ENCODE measurements around the gene TTC8. TPM values are rescaled to one million over a fixed set of nuclear protein-coding genes. Genes with fewer than 3 reads are reported as not detected.
A peak's percentile ranks its signal among the peaks of the same experiment; 100 is the strongest.

Gene TTC8
- polyA plus RNA-seq, 1 of the 3 experiments (the other 2 are of a cell fraction), result 51.6 TPM

GRCh38 chr14:88910386-88910785 lies 85.9 kb downstream of the TTC8 start:
- Histone ChIP-seq H4K20me1 (ENCODE audit: insufficient read depth) (no peaks in the 10 kb centered on the region), H3K4me1 (ENCODE audit: control insufficient read depth in 1 of 2, insufficient read depth in 2 of 2, low read depth in 1 of 2, low read length in 1 of 2) (peaks cover 0 to 5% of the 10 kb centered on the region in 2 experiments; a peak in 2 of 4 replicates), H3K27ac (ENCODE audit: low read depth in 2 of 2, low read length in 1 of 2) (peak overlapping the region in 1 of 2 experiments; percentile 55; a peak in 2 of 4 replicates), H3F3A (replicated peaks; ENCODE audit: insufficient read depth) (no peaks in the 10 kb centered on the region), H3K79me2 (ENCODE audit: insufficient read depth) (no peaks in the 10 kb centered on the region), H3K9me2 (no peaks in the 10 kb centered on the region), H3K4me2 (no peak overlapping the region), H3K4me3 (ENCODE audit: low read depth in 2 of 2, low read length in 1 of 2) (no peak overlapping the region), H3K9ac (no peak overlapping the region), H2AFZ (ENCODE audit: low read depth) (no peak overlapping the region), H3K27me3 (ENCODE audit: insufficient read depth) (no peaks in the 10 kb centered on the region; the same call in 1 of the 2 replicates), H3K36me3 (replicated peaks in 1 of 2; ENCODE audit: control insufficient read depth in 1 of 2, insufficient read depth in 2 of 2, low read length in 1 of 2) (no peaks in the 10 kb centered on the region), H3K9me3 (no peaks in the 10 kb centered on the region)
- 38% methylated on average over 3 of the region's 6 CpGs for WGBS (ENCODE audit: low lambda C conversion rate)
- DNase-seq, result no peak
- TF ChIP-seq REST (IDR thresholded peaks at IDR 0.05; ENCODE audit: low read depth, low read length) (no peak), FOXM1 (IDR thresholded peaks at IDR 0.05; ENCODE audit: low read depth) (no peak), FOXJ3 (CRISPR knock-in tag; IDR thresholded peaks at IDR 0.05) (no peak), TAF1 (IDR thresholded peaks at IDR 0.05; ENCODE audit: borderline replicate concordance, low read depth, low read length) (no peak), RCOR1 (IDR thresholded peaks at IDR 0.05; ENCODE audit: low read length) (no peak), SIN3A (IDR thresholded peaks at IDR 0.05; ENCODE audit: borderline replicate concordance, low read depth, low read length) (no peak), USF2 (IDR thresholded peaks at IDR 0.05; ENCODE audit: borderline replicate concordance, low read depth, low read length) (no peak), TCF12 (IDR thresholded peaks at IDR 0.05) (no peak), RAD21 (IDR thresholded peaks at IDR 0.05; ENCODE audit: low read length) (no peak)
- TF ChIP-seq, protein P1, sequence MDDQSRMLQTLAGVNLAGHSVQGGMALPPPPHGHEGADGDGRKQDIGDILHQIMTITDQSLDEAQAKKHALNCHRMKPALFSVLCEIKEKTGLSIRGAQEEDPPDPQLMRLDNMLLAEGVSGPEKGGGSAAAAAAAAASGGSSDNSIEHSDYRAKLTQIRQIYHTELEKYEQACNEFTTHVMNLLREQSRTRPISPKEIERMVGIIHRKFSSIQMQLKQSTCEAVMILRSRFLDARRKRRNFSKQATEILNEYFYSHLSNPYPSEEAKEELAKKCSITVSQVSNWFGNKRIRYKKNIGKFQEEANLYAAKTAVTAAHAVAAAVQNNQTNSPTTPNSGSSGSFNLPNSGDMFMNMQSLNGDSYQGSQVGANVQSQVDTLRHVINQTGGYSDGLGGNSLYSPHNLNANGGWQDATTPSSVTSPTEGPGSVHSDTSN (IDR thresholded peaks at IDR 0.05), result no peak
- ChIA-PET CTCF (no interaction called here), POLR2A (no interaction called here)

DNA sequence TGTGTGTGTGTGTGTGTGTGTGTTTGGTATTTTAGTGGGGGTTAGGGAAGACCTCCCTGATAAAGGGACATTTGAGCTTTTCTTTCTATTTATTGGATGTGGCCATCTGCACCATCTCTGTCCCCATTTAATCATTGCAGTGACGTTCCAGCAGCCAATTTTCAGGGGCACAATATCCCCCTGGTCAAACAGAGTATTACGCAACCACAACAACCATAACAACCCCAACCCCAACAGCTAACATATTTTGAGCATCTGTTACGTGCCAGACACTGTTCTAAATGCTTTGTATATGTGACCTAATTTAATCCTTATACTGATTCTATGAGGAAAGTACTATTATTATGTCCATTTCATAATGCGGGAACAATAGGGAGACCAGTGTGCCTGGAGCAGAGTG lies 87.4 kb downstream of the TTC8 start:
- Histone ChIP-seq H3K79me2 (ENCODE audit: insufficient read depth) (no peaks in the 10 kb centered on the region), H3K4me2 (no peak overlapping the region), H3K27me3 (ENCODE audit: insufficient read depth) (no peaks in the 10 kb centered on the region; the same call in 1 of the 2 replicates), H2AFZ (ENCODE audit: low read depth) (no peak overlapping the region), H3K36me3 (replicated peaks in 1 of 2; ENCODE audit: control insufficient read depth in 1 of 2, insufficient read depth in 2 of 2, low read length in 1 of 2) (no peaks in the 10 kb centered on the region), H3K9me3 (no peaks in the 10 kb centered on the region), H3K4me1 (ENCODE audit: control insufficient read depth in 1 of 2, insufficient read depth in 2 of 2, low read depth in 1 of 2, low read length in 1 of 2) (peaks cover 0 to 2% of the 10 kb centered on the region in 2 experiments; a peak in 1 of 4 replicates), H3K9me2 (no peaks in the 10 kb centered on the region), H4K20me1 (ENCODE audit: insufficient read depth) (no peaks in the 10 kb centered on the region), H3K4me3 (ENCODE audit: low read depth in 2 of 2, low read length in 1 of 2) (no peak overlapping the region), H3K27ac (ENCODE audit: low read depth in 2 of 2, low read length in 1 of 2) (no peak overlapping the region), H3F3A (replicated peaks; ENCODE audit: insufficient read depth) (no peaks in the 10 kb centered on the region), H3K9ac (no peak overlapping the region)
- WGBS (ENCODE audit: low lambda C conversion rate), result 51% methylated on average over 4 of the region's 4 CpGs
- ChIA-PET CTCF (no interaction called here), POLR2A (no interaction called here)
- DNase-seq, result no peak
- no peak for TF ChIP-seq MEF2A (IDR thresholded peaks at IDR 0.05; ENCODE audit: borderline replicate concordance, low read depth)
- no peak for TF ChIP-seq FOXJ3 (CRISPR knock-in tag; IDR thresholded peaks at IDR 0.05)
- TF ChIP-seq POLR2AphosphoS5 (IDR thresholded peaks at IDR 0.05; ENCODE audit: low read depth, low read length), result no peak
- TF ChIP-seq TCF12 (IDR thresholded peaks at IDR 0.05), result no peak
- no peak for TF ChIP-seq GABPA (IDR thresholded peaks at IDR 0.05; ENCODE audit: low read depth)
- TF ChIP-seq NFIC (IDR thresholded peaks at IDR 0.05; ENCODE audit: borderline replicate concordance), result no peak
- TF ChIP-seq, protein P1 (IDR thresholded peaks at IDR 0.05), result no peak
- TF ChIP-seq NRF1 (IDR thresholded peaks at IDR 0.05; ENCODE audit: low read depth, low read length), result no peak
- TF ChIP-seq EP300 (IDR thresholded peaks at IDR 0.05; ENCODE audit: borderline replicate concordance in 1 of 2, low read depth in 1 of 2, low read length in 1 of 2), result no peak
- TF ChIP-seq RAD21 (IDR thresholded peaks at IDR 0.05; ENCODE audit: low read length), result no peak
- TF ChIP-seq, protein P2, sequence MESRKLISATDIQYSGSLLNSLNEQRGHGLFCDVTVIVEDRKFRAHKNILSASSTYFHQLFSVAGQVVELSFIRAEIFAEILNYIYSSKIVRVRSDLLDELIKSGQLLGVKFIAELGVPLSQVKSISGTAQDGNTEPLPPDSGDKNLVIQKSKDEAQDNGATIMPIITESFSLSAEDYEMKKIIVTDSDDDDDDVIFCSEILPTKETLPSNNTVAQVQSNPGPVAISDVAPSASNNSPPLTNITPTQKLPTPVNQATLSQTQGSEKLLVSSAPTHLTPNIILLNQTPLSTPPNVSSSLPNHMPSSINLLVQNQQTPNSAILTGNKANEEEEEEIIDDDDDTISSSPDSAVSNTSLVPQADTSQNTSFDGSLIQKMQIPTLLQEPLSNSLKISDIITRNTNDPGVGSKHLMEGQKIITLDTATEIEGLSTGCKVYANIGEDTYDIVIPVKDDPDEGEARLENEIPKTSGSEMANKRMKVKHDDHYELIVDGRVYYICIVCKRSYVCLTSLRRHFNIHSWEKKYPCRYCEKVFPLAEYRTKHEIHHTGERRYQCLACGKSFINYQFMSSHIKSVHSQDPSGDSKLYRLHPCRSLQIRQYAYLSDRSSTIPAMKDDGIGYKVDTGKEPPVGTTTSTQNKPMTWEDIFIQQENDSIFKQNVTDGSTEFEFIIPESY (IDR thresholded peaks at IDR 0.05; ENCODE audit: borderline replicate concordance, low read depth), result no peak

All from SK-N-SH (cell line).